HepG2 (cell line): ENCODE measurements around the gene NRG2.

Experiments used
- AGO2 ChIP-seq: fragments of 200-400 bp; formaldehyde crosslinking; optimal IDR thresholded peaks from 2 replicates; pipeline ENCODE3; 2017; ENCODE audit warnings: mild to moderate bottlenecking, low read depth, low read length, moderate library complexity
- CHD2 ChIP-seq: IDR thresholded peaks from 2 replicates; pipeline ENCODE4 v1.6.1; 2011; ENCODE audit warnings: low read depth, low read length, improper control_type of control experiment
- FOXP1 ChIP-seq, 2 experiments: fragments of 450-650 bp in 1 of 2; IDR thresholded peaks; 2 replicates each; pipeline ENCODE4 v1.6.1; 2017 to 2018; ENCODE audit warnings: antibody characterized with exemption in 1 of 2
- NCOA1 ChIP-seq: sonication (generic); formaldehyde crosslinking; IDR thresholded peaks from 2 replicates; pipeline ENCODE4 v1.9.0; 2021; ENCODE audit warnings: missing genetic modification reagents
- NR2F2 ChIP-seq: IDR thresholded peaks from 2 replicates; pipeline ENCODE4 v1.6.1; 2012; ENCODE audit warnings: low read depth, inconsistent platforms, borderline replicate concordance
- TP53 ChIP-seq: sonication (generic); formaldehyde crosslinking; conservative IDR thresholded peaks from 2 replicates; pipeline ENCODE4 v1.4.0; 2020; ENCODE audit warnings: missing genetic modification reagents
- ZFAT ChIP-seq: sonication (generic); formaldehyde crosslinking; conservative IDR thresholded peaks from 2 replicates; pipeline ENCODE4 v1.8.1; 2023; ENCODE audit warnings: missing genetic modification reagents, inconsistent platforms
- ZFX ChIP-seq: sonication (generic); formaldehyde crosslinking; IDR thresholded peaks from 2 replicates; pipeline ENCODE4 v1.4.0; 2020; ENCODE audit warnings: mild to moderate bottlenecking, low read depth, missing genetic modification reagents, moderate library complexity
- ZNF646 ChIP-seq: sonication (generic); formaldehyde crosslinking; IDR thresholded peaks from 2 replicates; pipeline ENCODE4 v1.9.0; 2021; ENCODE audit warnings: mild to moderate bottlenecking, missing genetic modification reagents
- ZNF670 ChIP-seq: sonication (generic); formaldehyde crosslinking; IDR thresholded peaks from 2 replicates; pipeline ENCODE4 v1.8.0; 2022; ENCODE audit warnings: mild to moderate bottlenecking, missing genetic modification reagents, borderline replicate concordance
- TF ChIP-seq, protein P1 (sequence below), 2 experiments: fragments of 450-650 bp in 1 of 2; sonication (generic) in 1 of 2; formaldehyde crosslinking in 1 of 2; IDR thresholded peaks; 2 replicates each; pipeline versions ENCODE4 v1.6.1 to v1.8.0; 2016 to 2022; ENCODE audit warnings: antibody characterized with exemption in 1 of 2, mild to moderate bottlenecking in 1 of 2, missing genetic modification reagents in 1 of 2
- TF ChIP-seq, protein P2 (sequence below): sonication (generic); formaldehyde crosslinking; IDR thresholded peaks from 2 replicates; pipeline ENCODE4 v1.5.0; 2020; ENCODE audit warnings: mild to moderate bottlenecking, missing genetic modification reagents, moderate library complexity

- TF ChIP-seq ZNF670 (no peak), CHD2 (no peak), AGO2 (no peak), ZFX (no peak), NCOA1 (no peak), ZNF646 (no peak), TP53 (CRISPR knock-in tag) (no peak), NR2F2 (no peak), FOXP1 (IDR thresholded peaks at IDR 0.05) (no peak), FOXP1 (CRISPR knock-in tag; IDR thresholded peaks at IDR 0.05) (no peak), ZFAT (CRISPR knock-in tag) (no peak)
- TF ChIP-seq, protein P1, sequence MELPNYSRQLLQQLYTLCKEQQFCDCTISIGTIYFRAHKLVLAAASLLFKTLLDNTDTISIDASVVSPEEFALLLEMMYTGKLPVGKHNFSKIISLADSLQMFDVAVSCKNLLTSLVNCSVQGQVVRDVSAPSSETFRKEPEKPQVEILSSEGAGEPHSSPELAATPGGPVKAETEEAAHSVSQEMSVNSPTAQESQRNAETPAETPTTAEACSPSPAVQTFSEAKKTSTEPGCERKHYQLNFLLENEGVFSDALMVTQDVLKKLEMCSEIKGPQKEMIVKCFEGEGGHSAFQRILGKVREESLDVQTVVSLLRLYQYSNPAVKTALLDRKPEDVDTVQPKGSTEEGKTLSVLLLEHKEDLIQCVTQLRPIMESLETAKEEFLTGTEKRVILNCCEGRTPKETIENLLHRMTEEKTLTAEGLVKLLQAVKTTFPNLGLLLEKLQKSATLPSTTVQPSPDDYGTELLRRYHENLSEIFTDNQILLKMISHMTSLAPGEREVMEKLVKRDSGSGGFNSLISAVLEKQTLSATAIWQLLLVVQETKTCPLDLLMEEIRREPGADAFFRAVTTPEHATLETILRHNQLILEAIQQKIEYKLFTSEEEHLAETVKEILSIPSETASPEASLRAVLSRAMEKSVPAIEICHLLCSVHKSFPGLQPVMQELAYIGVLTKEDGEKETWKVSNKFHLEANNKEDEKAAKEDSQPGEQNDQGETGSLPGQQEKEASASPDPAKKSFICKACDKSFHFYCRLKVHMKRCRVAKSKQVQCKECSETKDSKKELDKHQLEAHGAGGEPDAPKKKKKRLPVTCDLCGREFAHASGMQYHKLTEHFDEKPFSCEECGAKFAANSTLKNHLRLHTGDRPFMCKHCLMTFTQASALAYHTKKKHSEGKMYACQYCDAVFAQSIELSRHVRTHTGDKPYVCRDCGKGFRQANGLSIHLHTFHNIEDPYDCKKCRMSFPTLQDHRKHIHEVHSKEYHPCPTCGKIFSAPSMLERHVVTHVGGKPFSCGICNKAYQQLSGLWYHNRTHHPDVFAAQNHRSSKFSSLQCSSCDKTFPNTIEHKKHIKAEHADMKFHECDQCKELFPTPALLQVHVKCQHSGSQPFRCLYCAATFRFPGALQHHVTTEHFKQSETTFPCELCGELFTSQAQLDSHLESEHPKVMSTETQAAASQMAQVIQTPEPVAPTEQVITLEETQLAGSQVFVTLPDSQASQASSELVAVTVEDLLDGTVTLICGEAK (IDR thresholded peaks at IDR 0.05) = no peak
- TF ChIP-seq, protein P1 (CRISPR knock-in tag; IDR thresholded peaks at IDR 0.05) = no peak
- TF ChIP-seq, protein P2, sequence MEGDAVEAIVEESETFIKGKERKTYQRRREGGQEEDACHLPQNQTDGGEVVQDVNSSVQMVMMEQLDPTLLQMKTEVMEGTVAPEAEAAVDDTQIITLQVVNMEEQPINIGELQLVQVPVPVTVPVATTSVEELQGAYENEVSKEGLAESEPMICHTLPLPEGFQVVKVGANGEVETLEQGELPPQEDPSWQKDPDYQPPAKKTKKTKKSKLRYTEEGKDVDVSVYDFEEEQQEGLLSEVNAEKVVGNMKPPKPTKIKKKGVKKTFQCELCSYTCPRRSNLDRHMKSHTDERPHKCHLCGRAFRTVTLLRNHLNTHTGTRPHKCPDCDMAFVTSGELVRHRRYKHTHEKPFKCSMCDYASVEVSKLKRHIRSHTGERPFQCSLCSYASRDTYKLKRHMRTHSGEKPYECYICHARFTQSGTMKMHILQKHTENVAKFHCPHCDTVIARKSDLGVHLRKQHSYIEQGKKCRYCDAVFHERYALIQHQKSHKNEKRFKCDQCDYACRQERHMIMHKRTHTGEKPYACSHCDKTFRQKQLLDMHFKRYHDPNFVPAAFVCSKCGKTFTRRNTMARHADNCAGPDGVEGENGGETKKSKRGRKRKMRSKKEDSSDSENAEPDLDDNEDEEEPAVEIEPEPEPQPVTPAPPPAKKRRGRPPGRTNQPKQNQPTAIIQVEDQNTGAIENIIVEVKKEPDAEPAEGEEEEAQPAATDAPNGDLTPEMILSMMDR (CRISPR knock-in tag) = no peak
Measured at GRCh38 chr5:139925650-139926640, 117.2 kb downstream of the NRG2 start.
